ENCODE measurements around the gene PLIN4.
"Not testable (repeated sequence)": the region's sequence is repeated elsewhere in the genome, so short reads cannot be mapped to it uniquely, and the experiment has no call there.

PLIN4 gene, protein sequence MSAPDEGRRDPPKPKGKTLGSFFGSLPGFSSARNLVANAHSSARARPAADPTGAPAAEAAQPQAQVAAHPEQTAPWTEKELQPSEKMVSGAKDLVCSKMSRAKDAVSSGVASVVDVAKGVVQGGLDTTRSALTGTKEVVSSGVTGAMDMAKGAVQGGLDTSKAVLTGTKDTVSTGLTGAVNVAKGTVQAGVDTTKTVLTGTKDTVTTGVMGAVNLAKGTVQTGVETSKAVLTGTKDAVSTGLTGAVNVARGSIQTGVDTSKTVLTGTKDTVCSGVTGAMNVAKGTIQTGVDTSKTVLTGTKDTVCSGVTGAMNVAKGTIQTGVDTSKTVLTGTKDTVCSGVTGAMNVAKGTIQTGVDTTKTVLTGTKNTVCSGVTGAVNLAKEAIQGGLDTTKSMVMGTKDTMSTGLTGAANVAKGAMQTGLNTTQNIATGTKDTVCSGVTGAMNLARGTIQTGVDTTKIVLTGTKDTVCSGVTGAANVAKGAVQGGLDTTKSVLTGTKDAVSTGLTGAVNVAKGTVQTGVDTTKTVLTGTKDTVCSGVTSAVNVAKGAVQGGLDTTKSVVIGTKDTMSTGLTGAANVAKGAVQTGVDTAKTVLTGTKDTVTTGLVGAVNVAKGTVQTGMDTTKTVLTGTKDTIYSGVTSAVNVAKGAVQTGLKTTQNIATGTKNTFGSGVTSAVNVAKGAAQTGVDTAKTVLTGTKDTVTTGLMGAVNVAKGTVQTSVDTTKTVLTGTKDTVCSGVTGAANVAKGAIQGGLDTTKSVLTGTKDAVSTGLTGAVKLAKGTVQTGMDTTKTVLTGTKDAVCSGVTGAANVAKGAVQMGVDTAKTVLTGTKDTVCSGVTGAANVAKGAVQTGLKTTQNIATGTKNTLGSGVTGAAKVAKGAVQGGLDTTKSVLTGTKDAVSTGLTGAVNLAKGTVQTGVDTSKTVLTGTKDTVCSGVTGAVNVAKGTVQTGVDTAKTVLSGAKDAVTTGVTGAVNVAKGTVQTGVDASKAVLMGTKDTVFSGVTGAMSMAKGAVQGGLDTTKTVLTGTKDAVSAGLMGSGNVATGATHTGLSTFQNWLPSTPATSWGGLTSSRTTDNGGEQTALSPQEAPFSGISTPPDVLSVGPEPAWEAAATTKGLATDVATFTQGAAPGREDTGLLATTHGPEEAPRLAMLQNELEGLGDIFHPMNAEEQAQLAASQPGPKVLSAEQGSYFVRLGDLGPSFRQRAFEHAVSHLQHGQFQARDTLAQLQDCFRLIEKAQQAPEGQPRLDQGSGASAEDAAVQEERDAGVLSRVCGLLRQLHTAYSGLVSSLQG (N-terminal part only)

DNA sequence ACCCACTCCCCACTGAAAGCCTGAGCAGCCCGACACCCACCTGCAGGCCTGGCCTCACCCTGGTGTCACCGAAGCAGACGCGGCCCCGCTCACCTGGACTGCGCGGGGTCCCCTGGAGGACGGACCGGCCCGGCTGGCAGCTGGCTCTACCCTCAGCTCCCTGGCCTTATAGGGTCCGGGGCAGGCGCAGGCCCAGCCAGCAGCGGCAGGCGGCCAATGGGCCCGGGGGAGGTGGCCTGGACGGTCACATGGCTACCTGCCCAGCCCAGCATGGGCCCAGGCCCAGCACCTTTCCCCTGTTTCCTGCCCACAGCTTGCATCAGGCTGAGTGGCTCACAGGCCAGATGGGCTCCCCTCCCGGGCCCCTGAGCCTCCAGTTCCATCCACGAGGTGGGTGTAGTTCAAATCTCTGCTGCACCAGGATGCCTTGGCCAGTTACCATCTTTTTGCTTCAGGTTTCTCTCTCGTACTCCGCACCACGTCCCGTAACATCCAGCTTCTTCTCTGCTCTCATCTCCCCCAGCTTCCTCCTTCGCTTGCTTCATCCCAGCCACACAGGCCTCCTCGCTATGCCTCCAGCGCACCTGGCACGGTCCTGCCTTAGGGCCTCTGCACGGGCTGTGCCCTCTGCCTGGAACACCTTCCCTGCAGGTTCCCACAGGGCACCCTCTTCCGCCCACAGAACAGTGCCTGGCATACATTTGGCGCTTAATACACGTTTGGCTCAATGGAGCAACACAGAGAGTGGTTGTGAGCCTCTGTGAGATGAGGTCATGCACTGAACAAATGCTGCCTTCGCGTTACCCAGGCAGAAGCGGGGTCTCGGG lies at the start of gene PLIN4:
Gene PLIN4, minus strand, starts transcription at position 142 of the 827 bp plus-strand sequence. CDS start 214 bp downstream, outside the sequence.
- no peak for TF ChIP-seq ZNF274 (IDR thresholded peaks at IDR 0.05; ENCODE audit: low read depth, low read length)
- no peak within 1 kb of the TSS for H3K4me3 ChIP-seq (ENCODE audit: low read length)

DNA sequence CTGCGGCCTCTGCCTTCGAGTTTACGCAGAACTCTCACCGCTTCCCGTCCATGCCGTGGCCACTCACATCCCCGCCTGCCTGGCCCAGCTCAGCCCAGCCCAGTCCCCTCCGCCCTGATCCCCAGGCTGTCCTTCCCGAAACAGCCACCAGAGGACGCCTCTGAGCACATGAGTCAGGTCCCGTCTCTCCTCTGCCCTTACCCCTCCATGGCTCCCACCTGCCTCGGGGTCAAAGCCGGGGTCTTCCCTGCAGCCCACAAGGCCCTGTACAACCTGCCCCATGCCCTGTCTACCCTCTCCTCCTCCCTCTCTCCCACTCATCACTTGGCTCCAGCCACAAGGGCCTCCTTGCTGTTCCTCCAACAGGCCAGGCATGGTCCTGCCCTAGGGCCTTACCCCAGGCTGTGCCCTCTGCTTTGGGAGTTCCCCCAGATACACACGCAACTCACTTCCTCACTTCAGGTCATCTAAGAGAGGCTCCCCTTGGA lies 49.3 kb upstream of the PLIN4 start:
- TF ChIP-seq ZNF274 (IDR thresholded peaks at IDR 0.05; ENCODE audit: low read depth, low read length) = no peak
- no peak overlapping the region for H3K4me3 ChIP-seq (ENCODE audit: low read length)

DNA sequence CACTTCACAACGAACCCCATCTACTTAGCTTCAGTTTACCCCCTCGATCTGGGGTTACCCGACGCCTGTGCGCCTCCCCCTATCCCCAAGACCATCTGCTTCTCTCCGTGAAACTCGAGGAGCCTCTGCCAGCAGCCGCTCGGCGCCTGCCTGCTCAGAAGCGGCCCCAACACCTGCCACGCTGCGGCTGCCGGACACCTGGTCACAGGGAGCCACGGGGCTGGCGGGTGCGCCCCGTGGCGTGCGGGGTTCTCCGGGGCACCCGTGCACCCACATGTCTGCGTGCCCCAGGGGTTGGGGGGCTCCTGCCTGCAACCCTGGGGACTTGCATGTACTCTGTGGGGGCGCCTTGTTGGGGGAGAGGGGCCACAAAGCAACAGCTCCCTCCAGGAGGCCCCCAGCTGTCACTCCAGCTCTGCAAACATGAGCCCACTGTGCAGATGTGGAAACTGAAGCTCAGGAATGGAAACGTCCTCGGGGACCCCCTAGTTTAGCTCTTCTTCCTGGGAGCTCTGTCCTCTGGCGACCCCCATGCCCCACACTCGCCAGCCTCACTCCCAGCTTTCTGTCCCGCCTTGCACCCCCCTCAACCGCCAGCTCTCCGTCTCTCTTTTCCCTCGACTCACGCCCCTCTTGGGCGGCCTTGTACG lies 48.2 kb upstream of the PLIN4 start:
- TF ChIP-seq ZNF274 (IDR thresholded peaks at IDR 0.05; ENCODE audit: low read depth, low read length) = no peak

DNA sequence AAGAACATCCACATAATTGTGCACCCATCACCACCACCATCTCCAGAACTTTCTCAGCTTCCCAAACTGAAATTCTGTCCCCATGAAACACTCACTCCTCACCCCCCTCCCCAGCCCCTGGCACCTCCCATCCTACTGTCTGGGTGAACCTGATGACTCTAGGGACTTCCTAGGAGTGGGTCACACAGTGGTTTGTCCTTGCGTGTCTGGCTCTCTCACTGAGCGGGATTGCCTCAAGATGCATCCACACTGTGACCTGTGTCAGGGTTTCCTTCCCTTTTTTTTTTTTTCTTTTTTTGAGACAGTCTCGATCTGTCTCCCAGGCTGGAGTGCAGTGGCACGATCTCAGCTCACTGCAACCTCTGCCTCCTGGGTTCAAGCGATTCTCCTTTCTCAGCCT lies 45.3 kb upstream of the PLIN4 start:
- not testable (repeated sequence) for H3K4me3 ChIP-seq (ENCODE audit: low read length)

More for the DNA sequence above, 48.2 kb upstream of the PLIN4 start:
- H3K4me3 ChIP-seq (ENCODE audit: low read length) = no peak overlapping the region

DNA sequence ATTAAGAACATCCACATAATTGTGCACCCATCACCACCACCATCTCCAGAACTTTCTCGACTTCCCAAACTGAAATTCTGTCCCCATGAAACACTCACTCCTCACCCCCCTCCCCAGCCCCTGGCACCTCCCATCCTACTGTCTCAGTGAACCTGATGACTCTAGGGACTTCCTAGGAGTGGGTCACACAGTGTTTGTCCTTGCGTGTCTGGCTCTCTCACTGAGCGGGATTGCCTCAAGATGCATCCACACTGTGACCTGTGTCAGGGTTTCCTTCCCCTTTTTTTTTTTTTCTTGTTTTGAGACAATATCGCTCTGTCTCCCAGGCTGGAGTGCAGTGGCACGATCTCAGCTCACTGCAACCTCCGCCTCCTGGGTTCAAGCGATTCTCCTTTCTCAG lies 43.8 kb upstream of the PLIN4 start:
- not testable (repeated sequence) for H3K4me3 ChIP-seq (ENCODE audit: low read length)

DNA sequence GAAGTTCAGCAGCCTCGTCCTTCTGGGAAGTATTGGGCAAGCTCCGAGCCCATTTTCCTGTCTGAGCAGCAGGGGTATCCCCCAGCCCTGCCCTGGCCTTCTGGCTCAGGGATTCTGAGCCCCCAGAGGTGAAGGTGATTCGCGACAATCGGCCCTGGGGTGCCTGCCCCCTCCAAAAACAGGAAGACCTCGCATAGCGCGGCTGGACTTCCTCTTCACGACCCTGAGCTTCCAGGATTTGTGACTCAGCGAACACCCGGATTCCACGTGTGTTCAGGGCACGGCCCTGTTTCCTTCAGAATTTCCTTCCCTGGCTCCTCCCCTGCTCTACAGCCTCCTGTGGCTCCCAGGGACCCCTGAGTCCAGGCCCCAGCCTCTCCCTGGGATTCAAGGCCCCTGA lies 41.3 kb upstream of the PLIN4 start, which contains the start of gene SEMA6B:
Gene SEMA6B, minus strand, starts transcription at position 116 of the 400 bp plus-strand sequence. CDS start 1,227 bp downstream, outside the sequence.
- no peak for TF ChIP-seq ZNF274 (IDR thresholded peaks at IDR 0.05; ENCODE audit: low read depth, low read length)
- H3K4me3 ChIP-seq (ENCODE audit: low read length) = no peak within 1 kb of the TSS

- no peak for TF ChIP-seq ZNF274 (IDR thresholded peaks at IDR 0.05; ENCODE audit: low read depth, low read length)
- H3K4me3 ChIP-seq (ENCODE audit: low read length) = no peak overlapping the region
Measured at GRCh38 chr19:4557971-4558941, 40.0 kb upstream of the PLIN4 start.

GRCh38 chr19:4557144-4557970 lies 39.1 kb upstream of the PLIN4 start:
- H3K4me3 ChIP-seq (ENCODE audit: low read length) = no peak overlapping the region
- no peak for TF ChIP-seq ZNF274 (IDR thresholded peaks at IDR 0.05; ENCODE audit: low read depth, low read length)

DNA sequence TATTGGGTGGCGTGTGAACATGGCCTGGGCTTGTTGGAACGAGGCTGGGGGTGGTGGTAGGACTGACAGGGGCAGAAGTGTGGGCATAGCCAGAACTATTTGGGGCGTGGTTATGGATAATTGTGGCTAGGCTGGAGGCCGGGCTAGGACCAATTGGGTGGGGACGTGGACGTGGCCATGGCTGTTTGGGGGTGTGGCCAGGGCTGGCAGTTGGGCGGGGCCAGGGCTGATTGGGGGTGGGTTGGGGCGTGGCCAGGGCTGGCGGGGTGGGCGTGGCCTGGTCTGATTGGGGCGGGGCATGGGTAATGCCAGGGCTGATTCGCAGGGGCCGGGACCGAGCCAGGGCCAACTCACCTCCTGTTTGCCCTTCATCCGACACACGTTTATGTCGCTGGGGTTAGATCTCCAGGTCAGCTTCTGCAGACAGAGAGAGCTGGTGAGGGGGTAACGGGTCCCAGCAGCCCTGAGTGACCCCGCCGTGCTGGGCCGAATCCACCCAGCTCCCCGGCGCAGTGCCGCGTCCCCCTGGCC lies 38.4 kb upstream of the PLIN4 start:
- H3K4me3 ChIP-seq (ENCODE audit: low read length) = no peak overlapping the region
- no peak for TF ChIP-seq ZNF274 (IDR thresholded peaks at IDR 0.05; ENCODE audit: low read depth, low read length)

DNA sequence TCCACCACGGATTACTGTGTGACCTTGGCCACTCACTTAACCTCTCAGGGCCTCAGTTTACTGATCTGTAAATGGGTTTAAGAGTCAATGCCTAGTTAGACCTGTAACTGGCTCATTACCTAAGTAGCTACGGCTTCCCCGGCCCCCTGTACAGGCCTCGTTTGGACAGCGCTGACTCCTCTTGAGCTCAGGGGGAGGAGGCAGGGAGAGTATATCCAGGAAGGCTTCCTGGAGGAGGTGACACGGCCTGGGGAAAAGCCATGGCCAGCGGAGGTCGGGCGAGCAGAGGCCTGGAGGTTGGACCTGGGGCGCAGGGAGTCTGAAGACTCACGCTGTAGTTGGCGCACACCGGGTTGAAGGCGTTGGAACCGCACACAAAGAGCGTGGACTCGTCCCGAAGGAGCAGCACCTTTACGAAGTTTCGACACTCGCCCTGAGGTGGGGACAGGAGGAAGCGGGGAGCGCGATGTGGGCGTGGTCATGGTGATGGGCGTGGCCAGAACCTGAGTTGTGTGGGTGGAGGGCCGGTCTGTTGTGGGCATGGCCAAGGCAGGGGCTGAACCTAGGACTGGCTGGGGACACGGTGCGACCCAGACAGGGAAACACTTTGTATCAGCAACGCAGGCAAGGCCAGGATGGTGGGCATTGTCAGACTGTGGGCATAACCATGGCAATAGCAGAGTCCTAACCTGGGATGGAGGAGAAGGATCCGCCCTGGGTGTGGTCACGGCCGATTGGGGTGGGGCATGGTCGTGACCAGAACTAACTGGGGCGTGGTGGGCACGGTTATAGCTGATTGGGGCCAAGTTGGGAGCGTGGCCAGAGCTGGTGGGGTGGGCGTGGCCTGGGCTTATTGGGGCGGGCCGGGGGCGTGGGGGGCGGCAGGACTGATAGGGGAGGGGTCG lies 37.6 kb upstream of the PLIN4 start:
- no peak for TF ChIP-seq ZNF274 (IDR thresholded peaks at IDR 0.05; ENCODE audit: low read depth, low read length)
- H3K4me3 ChIP-seq (ENCODE audit: low read length) = no peak overlapping the region

Data from GM08714 (cell line).